Measurements from ENCODE around the gene OXA1L.
"Not testable (repeated sequence)": the region's sequence is repeated elsewhere in the genome, so short reads cannot be mapped to it uniquely, and the experiment has no call there.

The OXA1L gene

DNA sequence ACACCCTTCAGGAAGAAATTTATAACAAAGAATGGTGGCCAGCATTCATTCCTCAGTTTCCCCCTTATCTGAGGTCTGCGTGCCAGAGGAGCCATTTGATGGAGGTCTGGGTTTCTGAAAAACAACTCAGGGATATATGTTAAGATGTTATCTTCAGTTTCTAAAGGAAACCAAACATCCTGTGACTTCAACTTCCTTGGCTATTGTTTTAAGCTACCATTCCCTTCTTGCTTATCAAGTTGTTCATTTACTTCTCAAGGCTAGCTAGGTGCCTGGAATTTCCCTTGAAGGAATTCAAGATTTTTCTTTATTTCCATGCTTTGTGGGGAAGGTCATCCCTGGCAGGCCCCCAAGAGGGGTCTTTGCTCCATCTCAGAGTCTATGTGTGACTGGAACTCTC, 27.1 kb upstream of the OXA1L start:
- no peak overlapping the region for H3K9ac ChIP-seq (ENCODE audit: low read length)
- no peaks in the 10 kb centered on the region for H3K27me3 ChIP-seq (ENCODE audit: control insufficient read depth, insufficient read depth, low read length)
- H3K9me3 ChIP-seq (ENCODE audit: control insufficient read depth, low read depth, low read length) = no peaks in the 10 kb centered on the region
- H3K27ac ChIP-seq (ENCODE audit: low read length) = no peak overlapping the region
- H3K36me3 ChIP-seq (ENCODE audit: control insufficient read depth, low read depth, low read length) = no peaks in the 10 kb centered on the region
- H3K4me1 ChIP-seq (ENCODE audit: control insufficient read depth, low read depth, low read length) = no peaks in the 10 kb centered on the region
- H3K4me3 ChIP-seq (ENCODE audit: low read length) = no peak overlapping the region

GRCh38 chr14:22740020-22740419, 26.5 kb upstream of the OXA1L start:
- Histone ChIP-seq H3K4me3 (ENCODE audit: low read length) (no peak overlapping the region), H3K4me1 (ENCODE audit: control insufficient read depth, low read depth, low read length) (no peaks in the 10 kb centered on the region), H3K9ac (ENCODE audit: low read length) (no peak overlapping the region), H3K27me3 (ENCODE audit: control insufficient read depth, insufficient read depth, low read length) (no peaks in the 10 kb centered on the region), H3K27ac (ENCODE audit: low read length) (no peak overlapping the region), H3K9me3 (ENCODE audit: control insufficient read depth, low read depth, low read length) (no peaks in the 10 kb centered on the region), H3K36me3 (ENCODE audit: control insufficient read depth, low read depth, low read length) (no peaks in the 10 kb centered on the region)

DNA sequence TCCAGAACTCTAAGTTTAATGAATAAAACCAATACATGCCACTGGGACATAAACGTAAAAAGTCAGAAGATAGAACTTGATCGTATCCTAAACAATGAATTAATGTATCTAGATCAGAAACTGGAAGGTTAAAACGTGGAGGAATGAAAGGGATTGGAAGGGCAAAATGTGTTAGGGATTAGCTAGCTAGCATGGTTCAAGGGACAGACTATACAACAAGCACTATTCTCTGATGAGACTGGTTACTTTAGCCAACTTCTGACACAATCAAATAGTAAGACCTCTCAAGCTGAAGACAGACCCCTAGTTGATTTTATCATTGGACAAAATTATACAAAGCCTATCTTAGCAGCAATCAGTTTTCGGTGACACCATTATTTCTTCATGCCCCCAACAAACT, 18.7 kb upstream of the OXA1L start:
- no peak overlapping the region for H3K27ac ChIP-seq (ENCODE audit: low read length)
- H3K36me3 ChIP-seq (ENCODE audit: control insufficient read depth, low read depth, low read length) = no peaks in the 10 kb centered on the region
- no peak overlapping the region for H3K9ac ChIP-seq (ENCODE audit: low read length)
- no peak overlapping the region for H3K4me3 ChIP-seq (ENCODE audit: low read length)
- H3K27me3 ChIP-seq (ENCODE audit: control insufficient read depth, insufficient read depth, low read length) = no peaks in the 10 kb centered on the region
- no peaks in the 10 kb centered on the region for H3K9me3 ChIP-seq (ENCODE audit: control insufficient read depth, low read depth, low read length)
- peaks cover 4% of the 10 kb centered on the region for H3K4me1 ChIP-seq (ENCODE audit: control insufficient read depth, low read depth, low read length)

- Histone ChIP-seq H3K36me3 (ENCODE audit: control insufficient read depth, low read depth, low read length) (no peaks in the 10 kb centered on the region), H3K9me3 (ENCODE audit: control insufficient read depth, low read depth, low read length) (no peaks in the 10 kb centered on the region), H3K4me1 (ENCODE audit: control insufficient read depth, low read depth, low read length) (peaks cover 4% of the 10 kb centered on the region), H3K27me3 (ENCODE audit: control insufficient read depth, insufficient read depth, low read length) (no peaks in the 10 kb centered on the region), H3K4me3 (ENCODE audit: low read length) (no peak overlapping the region), H3K27ac (ENCODE audit: low read length) (no peak overlapping the region), H3K9ac (ENCODE audit: low read length) (no peak overlapping the region)
Measured at GRCh38 chr14:22748206-22748605, 18.3 kb upstream of the OXA1L start.

DNA sequence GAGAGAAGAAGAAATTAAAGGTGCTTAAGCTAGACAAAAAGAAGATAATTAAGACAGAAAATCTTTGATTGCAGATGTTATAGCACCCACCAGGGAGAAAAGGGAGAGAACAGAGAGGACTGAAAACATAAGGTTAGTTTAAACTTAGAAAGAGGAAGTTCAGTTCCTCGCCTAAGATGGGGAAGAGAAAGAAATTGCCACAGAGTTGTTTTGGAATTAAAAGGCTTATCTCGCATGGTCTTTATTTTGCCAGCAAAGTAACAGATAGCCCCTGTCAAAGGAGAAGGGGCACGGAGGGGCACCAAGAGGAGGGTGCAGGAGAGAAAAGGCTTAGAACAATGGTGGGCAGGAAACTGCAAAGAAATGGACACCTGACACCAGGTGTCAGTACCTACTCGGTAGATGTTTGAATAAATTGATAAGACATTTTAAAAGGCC, 17.8 kb upstream of the OXA1L start:
- Histone ChIP-seq H3K9me3 (ENCODE audit: control insufficient read depth, low read depth, low read length) (no peaks in the 10 kb centered on the region), H3K36me3 (ENCODE audit: control insufficient read depth, low read depth, low read length) (no peaks in the 10 kb centered on the region), H3K4me3 (ENCODE audit: low read length) (no peak overlapping the region), H3K27me3 (ENCODE audit: control insufficient read depth, insufficient read depth, low read length) (no peaks in the 10 kb centered on the region), H3K9ac (ENCODE audit: low read length) (no peak overlapping the region), H3K27ac (ENCODE audit: low read length) (no peak overlapping the region), H3K4me1 (ENCODE audit: control insufficient read depth, low read depth, low read length) (peaks cover 4% of the 10 kb centered on the region)

DNA sequence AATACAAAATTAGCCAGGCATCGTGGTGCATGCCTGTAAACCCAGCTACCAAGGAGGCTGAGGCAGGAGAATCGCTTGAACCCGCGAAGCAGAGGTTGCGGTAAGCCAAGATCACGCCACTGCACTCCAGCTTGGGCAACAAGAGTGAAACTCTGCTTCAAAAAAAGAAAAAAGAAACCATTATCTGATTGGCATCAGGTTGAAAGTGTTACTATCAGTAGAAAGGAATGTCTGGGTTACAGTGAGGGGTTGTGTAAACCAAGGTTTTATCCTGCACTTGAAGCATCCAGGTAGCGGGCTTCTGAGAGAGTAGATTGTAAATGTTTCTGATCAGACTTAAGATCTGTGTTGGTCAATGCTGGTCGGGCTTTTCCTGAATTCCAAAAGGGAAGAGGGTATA, 14.1 kb upstream of the OXA1L start:
- no peak overlapping the region for H3K27ac ChIP-seq (ENCODE audit: low read length)
- H3K36me3 ChIP-seq (ENCODE audit: control insufficient read depth, low read depth, low read length) = no peaks in the 10 kb centered on the region
- no peaks in the 10 kb centered on the region for H3K9me3 ChIP-seq (ENCODE audit: control insufficient read depth, low read depth, low read length)
- H3K9ac ChIP-seq (ENCODE audit: low read length) = no peak overlapping the region
- H3K27me3 ChIP-seq (ENCODE audit: control insufficient read depth, insufficient read depth, low read length) = no peaks in the 10 kb centered on the region
- no peak overlapping the region for H3K4me3 ChIP-seq (ENCODE audit: low read length)
- H3K4me1 ChIP-seq (ENCODE audit: control insufficient read depth, low read depth, low read length) = peaks cover 4% of the 10 kb centered on the region

DNA sequence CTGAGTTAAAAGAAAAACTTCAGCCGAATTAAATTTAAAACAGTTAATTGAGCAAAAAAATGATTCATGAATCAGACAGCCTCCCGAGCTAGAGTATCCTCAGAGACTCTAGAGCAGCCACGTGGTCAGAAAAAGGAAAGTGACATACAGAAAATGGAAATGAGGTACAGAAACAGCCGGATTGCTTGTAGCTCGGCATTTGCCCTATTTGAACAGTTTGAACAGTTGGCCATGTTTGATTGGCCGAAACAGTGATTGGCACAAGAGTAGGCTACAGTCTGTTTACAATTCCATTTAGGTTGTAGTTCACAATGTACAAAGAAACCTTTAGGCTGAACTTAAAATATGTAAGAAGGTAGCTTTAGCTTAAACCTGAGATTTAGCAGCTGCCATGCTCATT, 12.9 kb upstream of the OXA1L start:
- Histone ChIP-seq H3K9me3 (ENCODE audit: control insufficient read depth, low read depth, low read length) (no peaks in the 10 kb centered on the region), H3K27ac (ENCODE audit: low read length) (no peak overlapping the region), H3K36me3 (ENCODE audit: control insufficient read depth, low read depth, low read length) (no peaks in the 10 kb centered on the region), H3K4me3 (ENCODE audit: low read length) (no peak overlapping the region), H3K27me3 (ENCODE audit: control insufficient read depth, insufficient read depth, low read length) (no peaks in the 10 kb centered on the region), H3K9ac (ENCODE audit: low read length) (no peak overlapping the region), H3K4me1 (ENCODE audit: control insufficient read depth, low read depth, low read length) (peaks cover 3% of the 10 kb centered on the region)

DNA sequence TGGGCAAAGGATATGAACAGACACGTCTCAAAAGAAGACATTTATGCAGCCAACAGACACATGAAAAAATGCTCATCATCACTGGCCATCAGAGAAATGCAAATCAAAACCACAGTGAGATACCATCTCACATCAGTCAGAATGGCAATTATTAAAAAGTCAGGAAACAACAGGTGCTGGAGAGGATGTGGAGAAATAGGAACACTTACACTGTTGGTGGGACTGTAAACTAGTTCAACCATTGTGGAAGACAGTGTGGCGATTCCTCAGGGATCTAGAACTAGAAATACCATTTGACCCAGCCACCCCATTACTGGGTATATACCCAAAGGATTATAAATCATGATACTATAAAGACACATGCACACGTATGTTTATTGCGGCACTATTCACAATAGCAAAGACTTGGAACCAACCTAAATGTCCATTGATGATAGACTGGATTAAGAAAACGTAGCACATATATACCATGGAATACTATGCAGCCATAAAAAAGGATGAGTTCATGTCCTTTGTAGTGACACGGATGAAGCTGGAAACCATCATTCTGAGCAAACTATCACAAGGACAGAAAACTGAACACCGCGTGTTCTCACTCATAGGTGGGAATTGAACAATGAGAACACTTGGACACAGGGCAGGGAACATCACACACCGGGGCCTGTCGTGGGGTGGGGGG, 8.4 kb upstream of the OXA1L start:
- H3K36me3 ChIP-seq (ENCODE audit: control insufficient read depth, low read depth, low read length); H3K9ac ChIP-seq (ENCODE audit: low read length); H3K4me3 ChIP-seq (ENCODE audit: low read length); H3K27me3 ChIP-seq (ENCODE audit: control insufficient read depth, insufficient read depth, low read length); H3K9me3 ChIP-seq (ENCODE audit: control insufficient read depth, low read depth, low read length); H3K27ac ChIP-seq (ENCODE audit: low read length); H3K4me1 ChIP-seq (ENCODE audit: control insufficient read depth, low read depth, low read length): not testable (repeated sequence)

DNA sequence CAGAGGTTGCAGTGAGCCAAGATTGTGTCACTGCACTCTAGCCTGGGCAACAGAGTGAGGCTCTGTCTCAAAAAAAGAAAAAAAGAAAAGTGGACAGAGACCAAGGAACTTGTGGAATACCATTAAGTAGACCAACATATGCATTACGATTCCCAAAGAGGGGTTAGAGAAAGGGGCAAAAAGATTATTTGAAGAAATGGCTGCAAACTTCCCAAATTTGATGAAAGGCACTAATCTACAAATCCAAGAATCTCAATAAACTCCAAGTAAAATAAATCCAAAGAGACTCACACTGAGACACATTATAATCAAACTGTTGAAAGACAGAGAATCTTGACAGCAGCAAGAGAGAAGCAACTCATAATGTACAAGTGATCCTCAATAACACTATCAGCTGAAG, 4.8 kb upstream of the OXA1L start:
- no peak overlapping the region for H3K4me3 ChIP-seq (ENCODE audit: low read length)
- H3K36me3 ChIP-seq (ENCODE audit: control insufficient read depth, low read depth, low read length) = no peaks in the 10 kb centered on the region
- H3K9me3 ChIP-seq (ENCODE audit: control insufficient read depth, low read depth, low read length) = no peaks in the 10 kb centered on the region
- H3K4me1 ChIP-seq (ENCODE audit: control insufficient read depth, low read depth, low read length) = peaks cover 4% of the 10 kb centered on the region
- H3K27ac ChIP-seq (ENCODE audit: low read length) = no peak overlapping the region
- H3K27me3 ChIP-seq (ENCODE audit: control insufficient read depth, insufficient read depth, low read length) = no peaks in the 10 kb centered on the region
- no peak overlapping the region for H3K9ac ChIP-seq (ENCODE audit: low read length)

DNA sequence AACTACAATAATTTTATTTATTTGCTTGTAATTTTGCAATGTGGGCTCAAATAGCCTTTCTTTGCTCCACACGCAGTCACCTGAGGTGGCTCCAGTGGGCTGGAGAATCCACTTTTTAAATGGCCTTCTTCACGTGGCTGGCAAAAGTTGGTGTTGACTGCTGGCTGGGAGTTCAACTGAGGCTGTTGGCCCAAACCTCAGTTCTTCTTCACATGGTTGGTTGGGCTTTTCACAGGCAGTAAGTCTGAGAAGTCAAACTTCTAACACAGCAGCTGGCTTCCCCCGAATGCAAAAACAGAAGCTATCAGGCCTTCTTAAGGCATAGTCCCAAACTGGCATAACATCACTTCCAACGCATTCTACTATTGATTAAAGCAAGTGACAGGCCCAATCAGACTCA, 2.1 kb upstream of the OXA1L start:
- H3K27me3 ChIP-seq (ENCODE audit: control insufficient read depth, insufficient read depth, low read length) = no peaks in the 10 kb centered on the region
- no peak overlapping the region for H3K9ac ChIP-seq (ENCODE audit: low read length)
- H3K36me3 ChIP-seq (ENCODE audit: control insufficient read depth, low read depth, low read length) = peaks cover 12% of the 10 kb centered on the region
- no peaks in the 10 kb centered on the region for H3K9me3 ChIP-seq (ENCODE audit: control insufficient read depth, low read depth, low read length)
- peaks cover 10% of the 10 kb centered on the region for H3K4me1 ChIP-seq (ENCODE audit: control insufficient read depth, low read depth, low read length)
- no peak overlapping the region for H3K4me3 ChIP-seq (ENCODE audit: low read length)
- no peak overlapping the region for H3K27ac ChIP-seq (ENCODE audit: low read length)

DNA sequence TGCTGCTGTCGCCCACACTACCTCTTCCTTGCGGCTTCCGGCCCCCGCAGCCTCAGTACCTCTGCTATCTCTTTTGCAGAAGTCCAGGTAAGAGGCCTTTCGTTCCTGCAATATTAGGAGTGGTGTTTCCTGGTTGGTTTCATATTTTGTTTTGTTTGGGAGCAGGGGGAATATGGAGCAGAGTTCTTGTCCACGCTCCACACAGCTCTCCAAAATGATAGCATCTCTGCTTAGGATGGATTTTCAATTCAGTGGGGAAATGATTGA, 768 bp downstream of the OXA1L start:
- Histone ChIP-seq H3K9ac (ENCODE audit: low read length) (peak overlapping the region; percentile 98), H3K4me1 (ENCODE audit: control insufficient read depth, low read depth, low read length) (peaks cover 10% of the 10 kb centered on the region), H3K4me3 (ENCODE audit: low read length) (peak overlapping the region; percentile 91), H3K9me3 (ENCODE audit: control insufficient read depth, low read depth, low read length) (no peaks in the 10 kb centered on the region), H3K36me3 (ENCODE audit: control insufficient read depth, low read depth, low read length) (peaks cover 38% of the 10 kb centered on the region), H3K27me3 (ENCODE audit: control insufficient read depth, insufficient read depth, low read length) (no peaks in the 10 kb centered on the region), H3K27ac (ENCODE audit: low read length) (peak overlapping the region; percentile 99)

DNA sequence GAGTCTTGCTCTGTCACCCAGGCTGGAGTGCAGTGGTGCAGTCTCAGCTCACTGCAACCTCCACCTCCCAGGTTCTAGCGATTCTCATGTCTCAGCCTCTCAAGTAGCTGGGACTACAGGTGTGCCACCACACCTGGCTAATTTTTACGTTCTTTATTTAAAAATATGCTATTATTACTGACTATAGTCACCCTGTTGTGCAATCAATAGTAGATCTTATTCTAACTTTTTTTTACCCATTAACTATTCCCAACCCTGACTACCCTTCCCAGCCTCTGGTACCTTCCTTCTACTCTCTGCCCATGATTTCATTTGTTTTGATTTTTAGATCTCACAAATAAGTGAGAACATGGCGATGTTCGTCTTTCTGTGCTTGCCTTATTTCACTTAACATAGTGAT, 2.5 kb downstream of the OXA1L start:
- Histone ChIP-seq H3K4me3 (ENCODE audit: low read length) (no peak overlapping the region), H3K36me3 (ENCODE audit: control insufficient read depth, low read depth, low read length) (peaks cover 52% of the 10 kb centered on the region), H3K27me3 (ENCODE audit: control insufficient read depth, insufficient read depth, low read length) (no peaks in the 10 kb centered on the region), H3K9ac (ENCODE audit: low read length) (no peak overlapping the region), H3K4me1 (ENCODE audit: control insufficient read depth, low read depth, low read length) (peaks cover 10% of the 10 kb centered on the region), H3K9me3 (ENCODE audit: control insufficient read depth, low read depth, low read length) (no peaks in the 10 kb centered on the region), H3K27ac (ENCODE audit: low read length) (no peak overlapping the region)
